Left ventricle myocardium inferior (tissue), 1 donor: ENCODE results near the gene SCAMP4. TPM values are rescaled to one million over a fixed set of nuclear protein-coding genes. Genes with fewer than 3 reads are reported as not detected.

ENCODE experiments used
- DNase-seq: peaks from one replicate; pipeline ENCODE4 v3.0.0-alpha.2; 2020
- H3K27ac ChIP-seq: fragments of 200-600 bp; replicated peaks from 2 replicates; pipeline ENCODE4 v1.8.0; 2021
- H3K27me3 ChIP-seq: fragments of 200-600 bp; 2 replicates; pipeline ENCODE4 v1.8.0; 2021; ENCODE audit warnings: low read depth
- H3K36me3 ChIP-seq: fragments of 200-600 bp; 2 replicates; pipeline ENCODE4 v1.8.0; 2021
- H3K4me1 ChIP-seq: fragments of 200-600 bp; 2 replicates; pipeline ENCODE4 v1.8.0; 2021
- H3K4me3 ChIP-seq: fragments of 200-600 bp; 2 replicates; pipeline ENCODE4 v1.8.0; 2021; ENCODE audit warnings: mild to moderate bottlenecking, moderate library complexity
- H3K9me3 ChIP-seq: fragments of 200-600 bp; replicated peaks from 2 replicates; pipeline ENCODE4 v1.8.0; 2021
- intact Hi-C: fragments of 100-400 bp; cut with micrococcal nuclease; formaldehyde crosslinking; loops from one replicate; pipeline ENCODE4 v1.11.0; 2022
- total RNA-seq: library from RNA; stranded (reverse); fragmentation: NEBNext Ultra II Directional; extraction: Animal tissue kit (Norgen Biotek cat#: 25700); gene quantifications from one replicate; pipeline ENCODE4 v1.2.1, GENCODE V29; 2021
- TF ChIP-seq, protein P1 (sequence below): fragments of 200-600 bp; IDR thresholded peaks from 2 replicates; pipeline ENCODE4 v1.8.0; 2021; ENCODE audit warnings: antibody characterized with exemption, mild to moderate bottlenecking, borderline replicate concordance
- donor health status: DM: no; HTN: yes; CAD: no; lungs with severe emphysema.

SCAMP4 gene
- total RNA-seq, 1 donor from 2014 or later, result 16.2 TPM

- no peaks in the 10 kb centered on the region for H3K27me3 ChIP-seq
- no peak for DNase-seq
- no peak overlapping the region for H3K27ac ChIP-seq
- H3K36me3 ChIP-seq, result peaks cover 24% of the 10 kb centered on the region
- TF ChIP-seq, protein P1, sequence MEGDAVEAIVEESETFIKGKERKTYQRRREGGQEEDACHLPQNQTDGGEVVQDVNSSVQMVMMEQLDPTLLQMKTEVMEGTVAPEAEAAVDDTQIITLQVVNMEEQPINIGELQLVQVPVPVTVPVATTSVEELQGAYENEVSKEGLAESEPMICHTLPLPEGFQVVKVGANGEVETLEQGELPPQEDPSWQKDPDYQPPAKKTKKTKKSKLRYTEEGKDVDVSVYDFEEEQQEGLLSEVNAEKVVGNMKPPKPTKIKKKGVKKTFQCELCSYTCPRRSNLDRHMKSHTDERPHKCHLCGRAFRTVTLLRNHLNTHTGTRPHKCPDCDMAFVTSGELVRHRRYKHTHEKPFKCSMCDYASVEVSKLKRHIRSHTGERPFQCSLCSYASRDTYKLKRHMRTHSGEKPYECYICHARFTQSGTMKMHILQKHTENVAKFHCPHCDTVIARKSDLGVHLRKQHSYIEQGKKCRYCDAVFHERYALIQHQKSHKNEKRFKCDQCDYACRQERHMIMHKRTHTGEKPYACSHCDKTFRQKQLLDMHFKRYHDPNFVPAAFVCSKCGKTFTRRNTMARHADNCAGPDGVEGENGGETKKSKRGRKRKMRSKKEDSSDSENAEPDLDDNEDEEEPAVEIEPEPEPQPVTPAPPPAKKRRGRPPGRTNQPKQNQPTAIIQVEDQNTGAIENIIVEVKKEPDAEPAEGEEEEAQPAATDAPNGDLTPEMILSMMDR, result no peak
- no peaks in the 10 kb centered on the region for H3K9me3 ChIP-seq
- peaks cover 16% of the 10 kb centered on the region for H3K4me1 ChIP-seq
- intact Hi-C loops, result no loop called here
- no peak overlapping the region for H3K4me3 ChIP-seq
Measured at GRCh38 chr19:1909761-1910080, 4.5 kb downstream of the SCAMP4 start.

GRCh38 chr19:1910177-1910576 lies 5.0 kb downstream of the SCAMP4 start:
- no peak overlapping the region for H3K4me3 ChIP-seq
- TF ChIP-seq, protein P1, result no peak
- H3K36me3 ChIP-seq, result peaks cover 28% of the 10 kb centered on the region
- DNase-seq, result no peak
- H3K27me3 ChIP-seq, result no peaks in the 10 kb centered on the region
- H3K4me1 ChIP-seq, result peaks cover 13% of the 10 kb centered on the region
- intact Hi-C loops, result no loop called here
- no peaks in the 10 kb centered on the region for H3K9me3 ChIP-seq
- no peak overlapping the region for H3K27ac ChIP-seq

DNA sequence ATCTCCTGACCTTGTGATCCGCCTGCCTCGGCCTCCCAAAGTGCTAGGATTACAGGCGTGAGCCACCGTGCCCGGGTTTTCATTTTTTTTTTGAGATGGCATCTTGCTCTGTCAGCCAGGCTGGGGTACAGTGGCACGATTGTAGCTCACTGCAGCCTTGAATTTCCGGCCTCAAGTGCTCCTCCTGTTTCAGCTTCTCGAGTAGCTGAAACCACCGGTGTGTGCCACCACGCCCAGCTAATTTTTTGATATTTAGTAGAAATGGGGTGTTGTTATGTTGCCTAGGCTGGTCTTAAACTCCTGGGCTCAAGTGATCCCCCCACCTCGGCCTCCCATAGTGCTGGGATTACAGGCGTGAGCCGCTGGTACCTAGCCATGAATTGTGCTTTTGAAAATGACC lies 5.9 kb downstream of the SCAMP4 start:
- Histone ChIP-seq H3K9me3 (no peaks in the 10 kb centered on the region), H3K4me3 (no peak overlapping the region), H3K27me3 (no peaks in the 10 kb centered on the region), H3K36me3 (peaks cover 29% of the 10 kb centered on the region), H3K4me1 (peaks cover 9% of the 10 kb centered on the region), H3K27ac (no peak overlapping the region)
- DNase-seq, result no peak
- TF ChIP-seq, protein P1, result no peak
- intact Hi-C loops, result no loop called here

DNA sequence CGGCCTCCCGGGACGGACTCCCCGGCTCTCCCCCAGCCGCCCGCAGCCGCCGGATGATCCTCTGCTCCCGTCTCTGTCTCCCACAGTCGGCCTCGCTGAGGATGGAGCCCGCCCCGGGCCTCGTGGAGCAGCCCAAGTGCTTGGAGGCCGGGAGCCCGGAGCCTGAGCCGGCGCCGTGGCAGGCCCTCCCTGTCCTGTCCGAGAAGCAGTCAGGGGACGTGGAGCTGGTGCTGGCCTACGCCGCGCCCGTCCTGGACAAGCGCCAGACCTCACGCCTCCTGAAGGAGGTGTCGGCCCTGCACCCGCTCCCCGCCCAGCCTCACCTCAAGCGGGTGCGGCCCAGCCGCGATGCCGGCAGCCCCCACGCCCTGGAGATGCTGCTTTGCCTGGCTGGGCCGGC lies 6.8 kb downstream of the SCAMP4 start:
- Histone ChIP-seq H3K4me1 (peaks cover 7% of the 10 kb centered on the region), H3K27me3 (no peaks in the 10 kb centered on the region), H3K9me3 (no peaks in the 10 kb centered on the region), H3K27ac (no peak overlapping the region), H3K4me3 (no peak overlapping the region), H3K36me3 (peaks cover 29% of the 10 kb centered on the region)
- no peak for DNase-seq
- intact Hi-C loops, result no loop called here
- TF ChIP-seq, protein P1, result no peak

- H3K9me3 ChIP-seq, result no peaks in the 10 kb centered on the region
- DNase-seq, result no peak
- intact Hi-C loops, result no loop called here
- H3K27ac ChIP-seq, result no peak overlapping the region
- no peaks in the 10 kb centered on the region for H3K27me3 ChIP-seq
- peaks cover 31% of the 10 kb centered on the region for H3K36me3 ChIP-seq
- peaks cover 7% of the 10 kb centered on the region for H3K4me1 ChIP-seq
- TF ChIP-seq, protein P1, result no peak
- H3K4me3 ChIP-seq, result no peak overlapping the region
Measured at GRCh38 chr19:1912760-1913505, 7.7 kb downstream of the SCAMP4 start.
